IPS-18c (cell line): ENCODE data around the gene GPR162.

ENCODE experiments used
- H3K4me3 ChIP-seq: 2 replicates; pipeline ENCODE4 v1.7.0; 2013; ENCODE audit warnings: low read depth, mild to moderate bottlenecking, low read length, moderate library complexity; ENCODE audit not compliant: insufficient read depth
- H3K9me3 ChIP-seq: one replicate; pipeline ENCODE4 v1.6.1; 2013; ENCODE audit warnings: mild to moderate bottlenecking, low read length, moderate library complexity; ENCODE audit not compliant: control insufficient read depth, insufficient read depth

Gene GPR162

GRCh38 chr12:6784296-6784695, 37.3 kb upstream of the GPR162 start:
- peaks cover 2% of the 10 kb centered on the region for H3K9me3 ChIP-seq

GRCh38 chr12:6784761-6785160, 36.9 kb upstream of the GPR162 start:
- Histone ChIP-seq H3K4me3 (no peak overlapping the region), H3K9me3 (peaks cover 2% of the 10 kb centered on the region)

More at GRCh38 chr12:6784296-6784695, 37.3 kb upstream of the GPR162 start:
- no peak overlapping the region for H3K4me3 ChIP-seq

GRCh38 chr12:6786416-6787094, 35.1 kb upstream of the GPR162 start:
- H3K9me3 ChIP-seq, result peaks cover 2% of the 10 kb centered on the region
- no peak overlapping the region for H3K4me3 ChIP-seq

- peaks cover 2% of the 10 kb centered on the region for H3K9me3 ChIP-seq
- no peak overlapping the region for H3K4me3 ChIP-seq
Observed at GRCh38 chr12:6787309-6787708, 34.3 kb upstream of the GPR162 start.

GRCh38 chr12:6788972-6789924, 32.4 kb upstream of the GPR162 start, which contains the start of gene CD4:
TSS of gene CD4 (plus strand) at chr12:6789528. CDS start at chr12:6800139, 10,611 bp downstream.
- no peak within 1 kb of the TSS for H3K4me3 ChIP-seq
- no peaks in the 10 kb centered on the region for H3K9me3 ChIP-seq

GRCh38 chr12:6790496-6791150, 31.0 kb upstream of the GPR162 start:
- H3K4me3 ChIP-seq, result no peak overlapping the region
- no peaks in the 10 kb centered on the region for H3K9me3 ChIP-seq

- H3K9me3 ChIP-seq, result no peaks in the 10 kb centered on the region
- H3K4me3 ChIP-seq, result no peak overlapping the region
Observed at GRCh38 chr12:6791931-6792520, 29.6 kb upstream of the GPR162 start.

- no peak overlapping the region for H3K4me3 ChIP-seq
Observed at GRCh38 chr12:6792522-6793201, 29.0 kb upstream of the GPR162 start.

GRCh38 chr12:6795088-6795487, 26.5 kb upstream of the GPR162 start:
- H3K9me3 ChIP-seq, result no peaks in the 10 kb centered on the region
- H3K4me3 ChIP-seq, result no peak overlapping the region

More at GRCh38 chr12:6792522-6793201, 29.0 kb upstream of the GPR162 start:
- H3K9me3 ChIP-seq, result no peaks in the 10 kb centered on the region

- Histone ChIP-seq H3K9me3 (no peaks in the 10 kb centered on the region), H3K4me3 (no peak overlapping the region)
Observed at GRCh38 chr12:6796576-6796975, 25.0 kb upstream of the GPR162 start.

- Histone ChIP-seq H3K4me3 (no peak overlapping the region), H3K9me3 (no peaks in the 10 kb centered on the region)
Observed at GRCh38 chr12:6799147-6799546, 22.5 kb upstream of the GPR162 start.

GRCh38 chr12:6807170-6807569, 14.5 kb upstream of the GPR162 start:
- Histone ChIP-seq H3K4me3 (no peak overlapping the region), H3K9me3 (no peaks in the 10 kb centered on the region)

GRCh38 chr12:6809056-6809455, 12.6 kb upstream of the GPR162 start:
- no peak overlapping the region for H3K4me3 ChIP-seq
- H3K9me3 ChIP-seq, result no peaks in the 10 kb centered on the region

GRCh38 chr12:6810758-6811157, 10.9 kb upstream of the GPR162 start:
- H3K9me3 ChIP-seq, result no peaks in the 10 kb centered on the region

GRCh38 chr12:6813363-6813762, 8.3 kb upstream of the GPR162 start:
- Histone ChIP-seq H3K9me3 (no peaks in the 10 kb centered on the region), H3K4me3 (no peak overlapping the region)

More at GRCh38 chr12:6810758-6811157, 10.9 kb upstream of the GPR162 start:
- no peak overlapping the region for H3K4me3 ChIP-seq

GRCh38 chr12:6816598-6816997, 5.0 kb upstream of the GPR162 start:
- Histone ChIP-seq H3K9me3 (no peaks in the 10 kb centered on the region), H3K4me3 (no peak overlapping the region)

- H3K4me3 ChIP-seq, result no peak overlapping the region
- no peaks in the 10 kb centered on the region for H3K9me3 ChIP-seq
Observed at GRCh38 chr12:6817098-6817497, 4.5 kb upstream of the GPR162 start.
